H9 (cell line): ENCODE results near the gene DMPK. TPM values are rescaled to one million over a fixed set of nuclear protein-coding genes. Genes with fewer than 3 reads are reported as not detected.

Experiments
- DNase-seq: peaks from one replicate; pipeline ENCODE4 v3.0.0-alpha.2; 2017
- H2AFZ ChIP-seq: one replicate; pipeline ENCODE4 v1.6.1; 2013; ENCODE audit warnings: mild to moderate bottlenecking, low read length, control low read depth, moderate library complexity
- H2AK5ac ChIP-seq: 2 replicates; pipeline ENCODE4 v1.6.1; 2013; ENCODE audit warnings: low read length, control low read depth, mixed read lengths; ENCODE audit not compliant: insufficient read length
- H2BK120ac ChIP-seq: one replicate; pipeline ENCODE4 v1.6.1; 2013; ENCODE audit warnings: low read depth, mild to moderate bottlenecking, low read length, control low read depth, inconsistent platforms; ENCODE audit not compliant: poor library complexity, severe bottlenecking
- H2BK12ac ChIP-seq: 2 replicates; pipeline ENCODE4 v1.6.1; 2013; ENCODE audit warnings: low read length, control low read depth, mixed read lengths, low read depth; ENCODE audit not compliant: insufficient read length
- H2BK15ac ChIP-seq: 2 replicates; pipeline ENCODE4 v1.6.1; 2013; ENCODE audit warnings: low read depth, low read length, control low read depth
- H2BK20ac ChIP-seq: one replicate; pipeline ENCODE4 v1.6.1; 2013; ENCODE audit warnings: low read depth, mild to moderate bottlenecking, low read length, control low read depth, inconsistent platforms; ENCODE audit not compliant: poor library complexity, severe bottlenecking
- H2BK5ac ChIP-seq: 2 replicates; pipeline ENCODE4 v1.6.1; 2013; ENCODE audit warnings: low read length, control low read depth, mixed read lengths; ENCODE audit not compliant: insufficient read length
- H3K14ac ChIP-seq: 2 replicates; pipeline ENCODE4 v1.6.1; 2013; ENCODE audit warnings: low read length, control low read depth; ENCODE audit not compliant: insufficient read depth
- H3K18ac ChIP-seq: 2 replicates; pipeline ENCODE4 v1.6.1; 2013; ENCODE audit warnings: low read depth, mild to moderate bottlenecking, mixed read lengths, low read length, control low read depth; ENCODE audit not compliant: insufficient read length
- H3K23ac ChIP-seq: 2 replicates; pipeline ENCODE4 v1.6.1; 2013; ENCODE audit warnings: low read length, control low read depth, mixed read lengths, low read depth; ENCODE audit not compliant: insufficient read length
- H3K23me2 ChIP-seq: 2 replicates; pipeline ENCODE4 v1.6.1; 2013; ENCODE audit warnings: low read depth, mild to moderate bottlenecking, mixed read lengths, low read length, control low read depth; ENCODE audit not compliant: insufficient read length, poor library complexity, severe bottlenecking
- H3K27ac ChIP-seq: 2 replicates; pipeline ENCODE4 v1.5.1; 2013; ENCODE audit warnings: low read length, control low read depth, mixed read lengths, low read depth; ENCODE audit not compliant: insufficient read length
- H3K27me3 ChIP-seq: 2 replicates; pipeline ENCODE4 v1.6.1; 2013; ENCODE audit warnings: low read length, control low read depth, inconsistent platforms; ENCODE audit not compliant: insufficient read depth
- H3K4ac ChIP-seq: 2 replicates; pipeline ENCODE4 v1.6.1; 2013; ENCODE audit warnings: low read depth, mild to moderate bottlenecking, control low read depth, inconsistent platforms, low read length, moderate library complexity
- H3K4me1 ChIP-seq: 2 replicates; pipeline ENCODE4 v1.6.1; 2013; ENCODE audit warnings: low read length, control low read depth, inconsistent platforms; ENCODE audit not compliant: insufficient read depth
- H3K4me2 ChIP-seq: 2 replicates; pipeline ENCODE4 v1.6.1; 2013; ENCODE audit warnings: low read length, control low read depth, mixed read lengths; ENCODE audit not compliant: insufficient read length, insufficient read depth
- H3K56ac ChIP-seq: 2 replicates; pipeline ENCODE4 v1.6.1; 2013; ENCODE audit warnings: low read depth, mild to moderate bottlenecking, mixed read lengths, low read length, control low read depth; ENCODE audit not compliant: insufficient read length
- H3K79me1 ChIP-seq: 2 replicates; pipeline ENCODE4 v1.6.1; 2013; ENCODE audit warnings: low read depth, mild to moderate bottlenecking, moderate library complexity, low read length, control low read depth, inconsistent platforms; ENCODE audit not compliant: insufficient read depth, poor library complexity, severe bottlenecking
- H3K79me2 ChIP-seq: 2 replicates; pipeline ENCODE4 v1.6.1; 2013; ENCODE audit warnings: low read length, control low read depth, inconsistent platforms; ENCODE audit not compliant: insufficient read depth
- H3K9ac ChIP-seq: 2 replicates; pipeline ENCODE4 v1.6.1; 2013; ENCODE audit warnings: low read length, control low read depth, mixed read lengths; ENCODE audit not compliant: insufficient read length; ENCODE audit errors: extremely low read depth
- H3K9me3 ChIP-seq: one replicate; pipeline ENCODE4 v1.6.1; 2013; ENCODE audit warnings: low read depth, low read length, inconsistent platforms; ENCODE audit not compliant: control insufficient read depth
- H3T11ph ChIP-seq: one replicate; pipeline ENCODE4 v1.6.1; 2013; ENCODE audit warnings: mild to moderate bottlenecking, low read length, control low read depth, inconsistent platforms
- H4K20me1 ChIP-seq: one replicate; pipeline ENCODE4 v1.6.1; 2013; ENCODE audit not compliant: control insufficient read depth, insufficient read length, insufficient read depth
- H4K5ac ChIP-seq: 2 replicates; pipeline ENCODE4 v1.6.1; 2013; ENCODE audit warnings: low read depth, mild to moderate bottlenecking, mixed read lengths, low read length, control low read depth; ENCODE audit not compliant: insufficient read length
- H4K8ac ChIP-seq: replicated peaks from 2 replicates; pipeline ENCODE4 v1.6.1; 2013; ENCODE audit warnings: low read length, control low read depth, mixed read lengths, low read depth; ENCODE audit not compliant: insufficient read length
- H4K91ac ChIP-seq: 2 replicates; pipeline ENCODE4 v1.6.1; 2013; ENCODE audit warnings: low read depth, mild to moderate bottlenecking, moderate library complexity, mixed read lengths, low read length, control low read depth; ENCODE audit not compliant: insufficient read length
- H3K27ac Mint-ChIP-seq, 3 experiments: 2 replicates in 2 of 3; 3 replicates in 1 of 3; pipeline ENCODE4 v1.8.0; 2020 to 2021; ENCODE audit warnings: mixed read lengths in 3 of 3, mild to moderate bottlenecking in 1 of 3, moderate library complexity in 1 of 3
- H3K27me3 Mint-ChIP-seq: 2 replicates; pipeline ENCODE4 v1.8.0; 2021; ENCODE audit warnings: low read depth, mild to moderate bottlenecking, moderate library complexity, mixed read lengths
- H3K36me3 Mint-ChIP-seq, 3 experiments: 2 replicates in 2 of 3; 3 replicates in 1 of 3; pipeline ENCODE4 v1.8.0; 2020 to 2021; ENCODE audit warnings: low read depth in 3 of 3, mixed read lengths in 3 of 3; ENCODE audit not compliant: insufficient read depth in 1 of 3
- H3K4me1 Mint-ChIP-seq, 2 experiments: 2 replicates each; pipeline ENCODE4 v1.8.0; 2020; ENCODE audit warnings: mixed read lengths in 2 of 2
- H3K4me3 Mint-ChIP-seq, 2 experiments: 2 replicates in 1 of 2; 3 replicates in 1 of 2; pipeline ENCODE4 v1.8.0; 2020 to 2021; ENCODE audit warnings: mild to moderate bottlenecking in 2 of 2, mixed read lengths in 2 of 2, moderate library complexity in 1 of 2
- H3K9me3 Mint-ChIP-seq, 2 experiments: 2 replicates in 1 of 2; 3 replicates in 1 of 2; pipeline ENCODE4 v1.8.0; 2020; ENCODE audit warnings: mild to moderate bottlenecking in 2 of 2, mixed read lengths in 2 of 2, moderate library complexity in 1 of 2
- WGBS: extraction: QIAGEN DNeasy Blood & Tissue Kit; methylation state at CpG from one replicate; pipeline ENCODE4 v1.1.7; 2013; ENCODE audit warnings: missing lambda C conversion rate, low lambda C conversion rate, mixed read lengths; ENCODE audit not compliant: insufficient read length; ENCODE audit errors: extremely low coverage; 5-methylcytosine and 5-hydroxymethylcytosine counted together
- total RNA-seq: library from RNA; stranded (reverse); gene quantifications from 2 replicates; pipeline ENCODE4 v1.2.1, GENCODE V29; 2021
- TF ChIP-seq, protein P1 (sequence below): fragments of 200-600 bp; sonication (generic); conservative IDR thresholded peaks from 3 replicates; pipeline ENCODE4 v1.8.0; 2021; ENCODE audit warnings: antibody characterized with exemption, mild to moderate bottlenecking

Gene DMPK
- total RNA-seq, 1 experiment from 2014 or later, result 67.4 TPM

DNA sequence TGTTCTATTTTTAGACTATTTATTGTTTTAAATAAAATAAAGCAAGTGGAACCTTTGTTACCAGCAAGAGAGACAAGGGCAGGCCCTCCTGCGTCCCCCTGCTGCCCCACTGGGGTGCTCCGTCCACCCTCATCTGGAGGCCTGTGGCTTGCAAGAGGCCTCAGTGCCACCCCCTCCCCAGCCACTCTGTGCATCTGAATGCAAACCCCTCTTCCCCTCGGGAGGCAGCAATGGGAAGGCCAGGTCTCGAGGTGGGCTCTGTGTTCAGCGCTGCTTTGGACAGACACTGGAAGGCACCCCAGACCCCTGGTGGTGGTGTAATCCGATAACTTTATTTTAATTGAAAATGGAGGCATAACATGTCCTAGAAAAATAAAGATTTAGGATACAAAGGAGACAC is 17.8 kb downstream of the DMPK start:
- Histone ChIP-seq H3K79me1 (no peaks in the 10 kb centered on the region), H3T11ph (no peak overlapping the region), H3K9me3 (no peaks in the 10 kb centered on the region), H3K4me2 (no peak overlapping the region), H2BK5ac (no peak overlapping the region), H3K14ac (no peak overlapping the region; the same call in 1 of the 2 replicates), H2AFZ (no peak overlapping the region), H3K27me3 (no peaks in the 10 kb centered on the region), H2BK15ac (no peak overlapping the region), H4K20me1 (no peaks in the 10 kb centered on the region), H3K4me1 (peaks cover 3% of the 10 kb centered on the region; the same call in 1 of the 2 replicates), H4K8ac (no peak overlapping the region), H4K5ac (no peak overlapping the region), H3K27ac (no peak overlapping the region), H2BK12ac (no peak overlapping the region), H3K18ac (peak overlapping the region; percentile 24), H3K23me2 (peaks cover 14% of the 10 kb centered on the region), H3K9ac (no peak overlapping the region), H4K91ac (no peak overlapping the region), H3K56ac (no peak overlapping the region), H2AK5ac (no peak overlapping the region), H2BK120ac (no peak overlapping the region), H3K79me2 (no peaks in the 10 kb centered on the region), H3K4ac (no peak overlapping the region), H2BK20ac (no peak overlapping the region), H3K23ac (no peak overlapping the region)
- WGBS, result no CpG with 5 or more reads among the region's 6 CpGs
- Mint-ChIP-seq H3K9me3 (no peaks in the 10 kb centered on the region; a peak in 1 of 5 replicates), H3K36me3 (0 out of 7 replicates have a peak, but pooled peaks cover 0 to 2% (median 0%) of the 10 kb centered on the region in 3 experiments), H3K4me3 (peak overlapping the region in 1 of 2 experiments; percentile 69; a peak in 3 of 5 replicates), H3K27ac (peak overlapping the region; percentile 22 to 84 (median 72); a peak in 4 of 7 replicates), H3K4me1 (peaks cover 8 to 35% of the 10 kb centered on the region in 2 experiments), H3K27me3 (peaks cover 10% of the 10 kb centered on the region)
- TF ChIP-seq, protein P1, sequence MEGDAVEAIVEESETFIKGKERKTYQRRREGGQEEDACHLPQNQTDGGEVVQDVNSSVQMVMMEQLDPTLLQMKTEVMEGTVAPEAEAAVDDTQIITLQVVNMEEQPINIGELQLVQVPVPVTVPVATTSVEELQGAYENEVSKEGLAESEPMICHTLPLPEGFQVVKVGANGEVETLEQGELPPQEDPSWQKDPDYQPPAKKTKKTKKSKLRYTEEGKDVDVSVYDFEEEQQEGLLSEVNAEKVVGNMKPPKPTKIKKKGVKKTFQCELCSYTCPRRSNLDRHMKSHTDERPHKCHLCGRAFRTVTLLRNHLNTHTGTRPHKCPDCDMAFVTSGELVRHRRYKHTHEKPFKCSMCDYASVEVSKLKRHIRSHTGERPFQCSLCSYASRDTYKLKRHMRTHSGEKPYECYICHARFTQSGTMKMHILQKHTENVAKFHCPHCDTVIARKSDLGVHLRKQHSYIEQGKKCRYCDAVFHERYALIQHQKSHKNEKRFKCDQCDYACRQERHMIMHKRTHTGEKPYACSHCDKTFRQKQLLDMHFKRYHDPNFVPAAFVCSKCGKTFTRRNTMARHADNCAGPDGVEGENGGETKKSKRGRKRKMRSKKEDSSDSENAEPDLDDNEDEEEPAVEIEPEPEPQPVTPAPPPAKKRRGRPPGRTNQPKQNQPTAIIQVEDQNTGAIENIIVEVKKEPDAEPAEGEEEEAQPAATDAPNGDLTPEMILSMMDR, result 0 out of 3 replicates have a peak, but pooled peaks have one; percentile 15
- DNase-seq, result no peak
